Nephron (organoid): ENCODE results near the gene FFAR1.

ENCODE experiments used
- H3K27ac Mint-ChIP-seq, 3 experiments: 2 replicates each; pipeline ENCODE4 v1.8.0; 2020; ENCODE audit warnings: mixed read lengths in 3 of 3, mild to moderate bottlenecking in 2 of 3, moderate library complexity in 1 of 3
- H3K27me3 Mint-ChIP-seq: 2 replicates; pipeline ENCODE4 v1.8.0; 2021; ENCODE audit warnings: low read depth, mild to moderate bottlenecking, moderate library complexity, mixed read lengths
- H3K36me3 Mint-ChIP-seq: 2 replicates; pipeline ENCODE4 v1.8.0; 2020; ENCODE audit warnings: low read depth, mixed read lengths
- H3K4me1 Mint-ChIP-seq: 2 replicates; pipeline ENCODE4 v1.8.0; 2020; ENCODE audit warnings: mixed read lengths
- H3K4me3 Mint-ChIP-seq, 3 experiments: 2 replicates each; pipeline ENCODE4 v1.8.0; 2020; ENCODE audit warnings: mild to moderate bottlenecking in 3 of 3, mixed read lengths in 3 of 3, moderate library complexity in 2 of 3
- H3K9me3 Mint-ChIP-seq: 2 replicates; pipeline ENCODE4 v1.8.0; 2020; ENCODE audit warnings: mixed read lengths
- TF ChIP-seq, protein P1 (sequence below), 3 experiments: fragments of 200-600 bp; sonication (generic); IDR thresholded peaks; one replicate each; pipeline ENCODE4 v1.5.0; 2021; ENCODE audit warnings: antibody characterized with exemption in 3 of 3; ENCODE audit not compliant: unreplicated experiment in 3 of 3

The FFAR1 gene, protein sequence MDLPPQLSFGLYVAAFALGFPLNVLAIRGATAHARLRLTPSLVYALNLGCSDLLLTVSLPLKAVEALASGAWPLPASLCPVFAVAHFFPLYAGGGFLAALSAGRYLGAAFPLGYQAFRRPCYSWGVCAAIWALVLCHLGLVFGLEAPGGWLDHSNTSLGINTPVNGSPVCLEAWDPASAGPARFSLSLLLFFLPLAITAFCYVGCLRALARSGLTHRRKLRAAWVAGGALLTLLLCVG (N-terminal part only)

DNA sequence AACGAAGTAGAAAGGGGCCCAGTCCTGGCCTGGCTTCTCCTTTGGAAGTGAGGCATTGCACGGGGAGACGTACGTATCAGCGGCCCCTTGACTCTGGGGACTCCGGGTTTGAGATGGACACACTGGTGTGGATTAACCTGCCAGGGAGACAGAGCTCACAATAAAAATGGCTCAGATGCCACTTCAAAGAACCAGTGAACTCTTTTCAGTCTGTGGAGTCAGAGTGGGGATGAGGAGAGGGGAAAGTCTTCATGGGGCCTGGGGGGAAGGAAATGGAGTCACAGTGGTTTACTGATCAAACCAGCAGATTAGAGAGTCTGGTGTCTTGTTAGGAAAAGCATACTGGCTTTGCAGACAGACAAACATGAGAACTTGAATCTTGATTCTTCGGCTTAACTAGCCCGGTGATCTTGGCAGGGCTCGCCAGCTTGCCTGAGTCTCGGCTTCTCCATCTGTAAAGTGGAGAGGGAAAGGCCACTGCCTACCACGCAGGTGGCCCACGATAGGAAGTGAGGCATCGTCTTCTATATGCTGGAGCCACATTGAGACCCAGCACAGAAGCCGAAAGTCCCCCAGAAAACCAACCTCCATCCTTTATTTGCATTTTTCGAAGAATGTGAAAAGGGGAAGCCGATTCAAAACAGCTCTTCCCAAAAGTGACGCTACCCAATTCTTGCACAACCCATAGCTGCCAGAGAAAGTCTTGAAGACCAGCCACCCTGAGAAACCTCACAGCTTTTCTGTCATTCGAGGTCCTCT lies at the start of gene FFAR1:
Gene FFAR1, plus strand, starts transcription at position 732 of the 759 bp plus-strand sequence. CDS start 3,650 bp downstream, outside the sequence.
- no peak within 1 kb of the TSS for H3K27ac Mint-ChIP-seq
- H3K36me3 Mint-ChIP-seq = no peaks in the 10 kb centered on the region
- H3K4me3 Mint-ChIP-seq = no peak within 1 kb of the TSS
- no peaks in the 10 kb centered on the region for H3K9me3 Mint-ChIP-seq
- no peaks in the 10 kb centered on the region for H3K4me1 Mint-ChIP-seq
- TF ChIP-seq, protein P1, sequence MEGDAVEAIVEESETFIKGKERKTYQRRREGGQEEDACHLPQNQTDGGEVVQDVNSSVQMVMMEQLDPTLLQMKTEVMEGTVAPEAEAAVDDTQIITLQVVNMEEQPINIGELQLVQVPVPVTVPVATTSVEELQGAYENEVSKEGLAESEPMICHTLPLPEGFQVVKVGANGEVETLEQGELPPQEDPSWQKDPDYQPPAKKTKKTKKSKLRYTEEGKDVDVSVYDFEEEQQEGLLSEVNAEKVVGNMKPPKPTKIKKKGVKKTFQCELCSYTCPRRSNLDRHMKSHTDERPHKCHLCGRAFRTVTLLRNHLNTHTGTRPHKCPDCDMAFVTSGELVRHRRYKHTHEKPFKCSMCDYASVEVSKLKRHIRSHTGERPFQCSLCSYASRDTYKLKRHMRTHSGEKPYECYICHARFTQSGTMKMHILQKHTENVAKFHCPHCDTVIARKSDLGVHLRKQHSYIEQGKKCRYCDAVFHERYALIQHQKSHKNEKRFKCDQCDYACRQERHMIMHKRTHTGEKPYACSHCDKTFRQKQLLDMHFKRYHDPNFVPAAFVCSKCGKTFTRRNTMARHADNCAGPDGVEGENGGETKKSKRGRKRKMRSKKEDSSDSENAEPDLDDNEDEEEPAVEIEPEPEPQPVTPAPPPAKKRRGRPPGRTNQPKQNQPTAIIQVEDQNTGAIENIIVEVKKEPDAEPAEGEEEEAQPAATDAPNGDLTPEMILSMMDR (IDR thresholded peaks at IDR 0.05; ENCODE audit: unreplicated experiment in 3 of 3) = no peak
- peaks cover 22% of the 10 kb centered on the region for H3K27me3 Mint-ChIP-seq

DNA sequence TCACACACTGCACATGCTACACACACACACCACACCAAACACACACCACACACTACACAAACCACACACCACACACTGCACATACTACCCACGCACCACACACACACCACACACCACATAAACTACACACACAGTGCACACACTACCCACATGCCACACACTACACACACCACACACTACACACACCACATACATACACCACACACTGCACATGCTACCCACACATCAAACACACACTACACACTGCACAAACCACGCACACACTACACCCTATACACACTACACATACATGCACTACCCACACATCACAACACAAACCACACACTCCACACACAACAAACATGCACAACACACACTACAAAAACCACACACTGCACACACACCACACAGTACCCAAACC lies 49.8 kb upstream of the FFAR1 start:
- Mint-ChIP-seq H3K36me3 (no peaks in the 10 kb centered on the region), H3K4me1 (peaks cover 6% of the 10 kb centered on the region), H3K27me3 (peaks cover 3% of the 10 kb centered on the region), H3K27ac (no peak overlapping the region), H3K4me3 (no peak overlapping the region), H3K9me3 (no peaks in the 10 kb centered on the region)
- TF ChIP-seq, protein P1 (IDR thresholded peaks at IDR 0.05; ENCODE audit: unreplicated experiment in 3 of 3) = no peak

DNA sequence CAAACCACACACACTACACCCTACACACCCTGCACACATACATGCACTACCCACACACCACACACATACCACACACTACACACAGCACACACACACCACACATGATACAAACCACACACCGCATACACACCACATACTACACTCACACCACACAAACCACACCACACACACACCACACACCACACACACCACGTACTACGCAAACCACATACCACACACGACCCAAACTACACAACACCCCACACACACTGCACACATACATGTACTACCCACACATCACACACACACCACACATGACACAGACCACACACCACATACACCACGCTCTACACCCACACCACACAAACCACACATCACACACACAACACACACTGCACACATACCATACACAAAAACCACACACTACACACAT lies 49.1 kb upstream of the FFAR1 start:
- no peak overlapping the region for H3K4me3 Mint-ChIP-seq
- H3K27me3 Mint-ChIP-seq = peaks cover 3% of the 10 kb centered on the region
- no peaks in the 10 kb centered on the region for H3K36me3 Mint-ChIP-seq
- no peak overlapping the region for H3K27ac Mint-ChIP-seq
- no peaks in the 10 kb centered on the region for H3K4me1 Mint-ChIP-seq
- H3K9me3 Mint-ChIP-seq = no peaks in the 10 kb centered on the region
- TF ChIP-seq, protein P1 (IDR thresholded peaks at IDR 0.05; ENCODE audit: unreplicated experiment in 3 of 3) = no peak

DNA sequence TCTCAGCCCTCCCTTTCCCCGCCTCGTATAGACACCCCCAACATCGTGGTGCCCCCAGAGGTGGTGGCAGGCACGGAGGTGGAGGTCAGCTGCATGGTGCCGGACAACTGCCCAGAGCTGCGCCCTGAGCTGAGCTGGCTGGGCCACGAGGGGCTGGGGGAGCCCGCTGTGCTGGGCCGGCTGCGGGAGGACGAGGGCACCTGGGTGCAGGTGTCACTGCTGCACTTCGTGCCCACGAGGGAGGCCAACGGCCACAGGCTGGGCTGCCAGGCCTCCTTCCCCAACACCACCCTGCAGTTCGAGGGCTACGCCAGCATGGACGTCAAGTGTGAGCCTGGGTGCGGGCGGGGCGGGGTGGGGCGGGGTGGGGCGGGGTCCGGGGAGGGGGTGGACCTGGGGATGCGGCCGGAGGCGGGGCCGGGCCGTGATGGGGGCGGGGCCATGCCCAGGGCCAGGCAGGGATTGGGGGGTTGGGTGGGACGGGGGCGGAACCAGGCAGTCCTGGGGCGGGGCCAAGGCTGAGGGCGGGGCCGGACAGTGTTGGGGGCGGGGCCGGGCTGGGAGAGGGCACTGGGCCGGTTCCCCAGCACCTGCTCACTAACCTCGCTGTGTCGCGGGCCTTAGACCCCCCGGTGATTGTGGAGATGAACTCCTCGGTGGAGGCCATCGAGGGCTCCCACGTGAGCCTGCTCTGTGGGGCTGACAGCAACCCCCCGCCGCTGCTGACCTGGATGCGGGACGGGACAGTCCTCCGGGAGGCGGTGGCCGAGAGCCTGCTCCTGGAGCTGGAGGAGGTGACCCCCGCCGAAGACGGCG lies 48.0 kb upstream of the FFAR1 start:
- TF ChIP-seq, protein P1 (IDR thresholded peaks at IDR 0.05; ENCODE audit: unreplicated experiment in 3 of 3) = no peak
- no peak overlapping the region for H3K27ac Mint-ChIP-seq
- no peaks in the 10 kb centered on the region for H3K9me3 Mint-ChIP-seq
- no peaks in the 10 kb centered on the region for H3K4me1 Mint-ChIP-seq
- H3K4me3 Mint-ChIP-seq = no peak overlapping the region
- H3K27me3 Mint-ChIP-seq = no peaks in the 10 kb centered on the region
- no peaks in the 10 kb centered on the region for H3K36me3 Mint-ChIP-seq

DNA sequence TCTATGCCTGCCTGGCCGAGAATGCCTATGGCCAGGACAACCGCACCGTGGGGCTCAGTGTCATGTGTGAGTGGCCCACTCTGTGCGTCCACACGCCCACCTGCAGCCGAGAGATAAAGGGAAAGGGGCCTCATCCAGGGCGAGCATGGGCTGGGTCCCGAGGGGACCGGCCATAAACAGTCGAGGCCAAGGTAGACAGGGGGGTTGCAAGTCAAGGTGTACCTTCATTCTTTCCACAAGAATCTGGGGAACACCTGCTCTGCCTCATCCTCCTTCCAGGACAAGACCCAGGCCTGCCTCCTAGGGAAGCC lies 47.4 kb upstream of the FFAR1 start:
- Mint-ChIP-seq H3K36me3 (no peaks in the 10 kb centered on the region), H3K27me3 (no peaks in the 10 kb centered on the region), H3K4me3 (no peak overlapping the region), H3K4me1 (no peaks in the 10 kb centered on the region), H3K9me3 (no peaks in the 10 kb centered on the region), H3K27ac (no peak overlapping the region)
- TF ChIP-seq, protein P1 (IDR thresholded peaks at IDR 0.05; ENCODE audit: unreplicated experiment in 3 of 3) = no peak
